Measurements from ENCODE around the gene ANKS3. TPM values are rescaled to one million over a fixed set of nuclear protein-coding genes. Genes with fewer than 3 reads are reported as not detected.

Gene ANKS3
- total RNA-seq, 1 donor: 39.4 TPM

- no peaks in the 10 kb centered on the region for H3K27me3 ChIP-seq (ENCODE audit: insufficient read depth, low read length)
- H3K9me3 ChIP-seq (ENCODE audit: low read depth, low read length): no peaks in the 10 kb centered on the region
- H3K79me2 ChIP-seq (ENCODE audit: insufficient read depth, low read length): no peaks in the 10 kb centered on the region
- H3K36me3 ChIP-seq (ENCODE audit: insufficient read depth, low read length): peaks cover 33% of the 10 kb centered on the region
- peak; percentile 38 for DNase-seq (ENCODE audit: insufficient read length, low spot score, missing footprints)
- no peak overlapping the region for H3K27ac ChIP-seq (ENCODE audit: low read depth, low read length)
- no peak overlapping the region for H3K4me2 ChIP-seq (ENCODE audit: insufficient read depth, low read length)
- H3K4me3 ChIP-seq (ENCODE audit: insufficient read depth, low read length): no peak overlapping the region
- no peak overlapping the region for H2AFZ ChIP-seq (ENCODE audit: low read length)
- H4K20me1 ChIP-seq (ENCODE audit: insufficient read depth, low read length): no peaks in the 10 kb centered on the region
- H3K4me1 ChIP-seq (ENCODE audit: insufficient read depth, low read length): no peaks in the 10 kb centered on the region
- TF ChIP-seq CTCF (IDR thresholded peaks at IDR 0.05; ENCODE audit: extremely low read depth, low read depth, low read length): no peak
Observed at GRCh38 chr16:4713663-4714501, 20.2 kb downstream of the ANKS3 start.

GRCh38 chr16:4709481-4709880 lies 24.6 kb downstream of the ANKS3 start:
- Histone ChIP-seq H3K27ac (ENCODE audit: low read depth, low read length) (no peak overlapping the region), H3K4me2 (ENCODE audit: insufficient read depth, low read length) (no peak overlapping the region), H3K36me3 (ENCODE audit: insufficient read depth, low read length) (peaks cover 53% of the 10 kb centered on the region), H3K4me1 (ENCODE audit: insufficient read depth, low read length) (no peaks in the 10 kb centered on the region), H3K27me3 (ENCODE audit: insufficient read depth, low read length) (no peaks in the 10 kb centered on the region), H2AFZ (ENCODE audit: low read length) (no peak overlapping the region), H3K79me2 (ENCODE audit: insufficient read depth, low read length) (no peaks in the 10 kb centered on the region), H4K20me1 (ENCODE audit: insufficient read depth, low read length) (no peaks in the 10 kb centered on the region), H3K9me3 (ENCODE audit: low read depth, low read length) (no peaks in the 10 kb centered on the region), H3K4me3 (ENCODE audit: insufficient read depth, low read length) (no peak overlapping the region)
- TF ChIP-seq CTCF (IDR thresholded peaks at IDR 0.05; ENCODE audit: extremely low read depth, low read depth, low read length): no peak
- peak; percentile 63 for DNase-seq (ENCODE audit: insufficient read length, low spot score, missing footprints)

- H3K4me1 ChIP-seq (ENCODE audit: insufficient read depth, low read length): no peaks in the 10 kb centered on the region
- no peaks in the 10 kb centered on the region for H3K27me3 ChIP-seq (ENCODE audit: insufficient read depth, low read length)
- H4K20me1 ChIP-seq (ENCODE audit: insufficient read depth, low read length): no peaks in the 10 kb centered on the region
- peak; percentile 21 for DNase-seq (ENCODE audit: insufficient read length, low spot score, missing footprints)
- no peak overlapping the region for H2AFZ ChIP-seq (ENCODE audit: low read length)
- TF ChIP-seq CTCF (IDR thresholded peaks at IDR 0.05; ENCODE audit: extremely low read depth, low read depth, low read length): no peak
- H3K9me3 ChIP-seq (ENCODE audit: low read depth, low read length): no peaks in the 10 kb centered on the region
- no peak overlapping the region for H3K27ac ChIP-seq (ENCODE audit: low read depth, low read length)
- H3K79me2 ChIP-seq (ENCODE audit: insufficient read depth, low read length): no peaks in the 10 kb centered on the region
- H3K4me3 ChIP-seq (ENCODE audit: insufficient read depth, low read length): no peak overlapping the region
- peaks cover 47% of the 10 kb centered on the region for H3K36me3 ChIP-seq (ENCODE audit: insufficient read depth, low read length)
- no peak overlapping the region for H3K4me2 ChIP-seq (ENCODE audit: insufficient read depth, low read length)
Observed at GRCh38 chr16:4706871-4707270, 27.2 kb downstream of the ANKS3 start.

- Histone ChIP-seq H3K36me3 (ENCODE audit: insufficient read depth, low read length) (peaks cover 55% of the 10 kb centered on the region), H3K4me2 (ENCODE audit: insufficient read depth, low read length) (no peak overlapping the region), H3K9me3 (ENCODE audit: low read depth, low read length) (no peaks in the 10 kb centered on the region), H3K27ac (ENCODE audit: low read depth, low read length) (no peak overlapping the region), H3K4me3 (ENCODE audit: insufficient read depth, low read length) (no peak overlapping the region), H3K27me3 (ENCODE audit: insufficient read depth, low read length) (no peaks in the 10 kb centered on the region), H3K79me2 (ENCODE audit: insufficient read depth, low read length) (no peaks in the 10 kb centered on the region), H3K4me1 (ENCODE audit: insufficient read depth, low read length) (no peaks in the 10 kb centered on the region), H2AFZ (ENCODE audit: low read length) (no peak overlapping the region), H4K20me1 (ENCODE audit: insufficient read depth, low read length) (no peaks in the 10 kb centered on the region)
- no peak for TF ChIP-seq CTCF (IDR thresholded peaks at IDR 0.05; ENCODE audit: extremely low read depth, low read depth, low read length)
- no peak for DNase-seq (ENCODE audit: insufficient read length, low spot score, missing footprints)
Observed at GRCh38 chr16:4704913-4705312, 29.2 kb downstream of the ANKS3 start.
